AG09319 (cell line): Measurements from ENCODE around the gene ZCCHC14.

Experiments
- DNase-seq: peaks from one replicate; pipeline ENCODE4 v3.0.0-alpha.2; 2010; ENCODE audit warnings: low read depth; ENCODE audit errors: extremely low read depth
- CTCF ChIP-seq: IDR thresholded peaks from 2 replicates; pipeline ENCODE4 v1.5.1; 2011; ENCODE audit warnings: low read depth, mild to moderate bottlenecking, inconsistent platforms, low read length, moderate library complexity

Gene ZCCHC14

GRCh38 chr16:87421003-87421912, 71.6 kb downstream of the ZCCHC14 start:
- no peak for DNase-seq
- TF ChIP-seq CTCF = no peak

- no peak for DNase-seq
- TF ChIP-seq CTCF = no peak
These were observed 72.5 kb downstream of the ZCCHC14 start for GRCh38 chr16:87420026-87421002.

- no peak for DNase-seq
- no peak for TF ChIP-seq CTCF
These were observed 74.2 kb downstream of the ZCCHC14 start for GRCh38 chr16:87418644-87419043.

GRCh38 chr16:87418216-87418615, 74.6 kb downstream of the ZCCHC14 start:
- DNase-seq = no peak
- TF ChIP-seq CTCF = no peak

- DNase-seq = no peak
- TF ChIP-seq CTCF = no peak
These were observed 75.3 kb downstream of the ZCCHC14 start for GRCh38 chr16:87417528-87417910.

GRCh38 chr16:87416826-87417527, 75.8 kb downstream of the ZCCHC14 start:
- DNase-seq = no peak
- TF ChIP-seq CTCF = peak; percentile 79
